22Rv1 (cell line): ENCODE data around the gene MAP1S.

Source experiments
- H3K27ac ChIP-seq: fragments of 450-650 bp; 2 replicates; pipeline ENCODE4 v1.5.1; 2017
- CTCF ChIP-seq: fragments of 450-650 bp; IDR thresholded peaks from 2 replicates; pipeline ENCODE4 v1.5.1; 2017; ENCODE audit warnings: mild to moderate bottlenecking
- ZFX ChIP-seq: fragments of 450-650 bp; IDR thresholded peaks from 2 replicates; pipeline ENCODE4 v1.6.1; 2017; ENCODE audit warnings: antibody characterized with exemption, borderline replicate concordance

Gene MAP1S

GRCh38 chr19:17758515-17758914, 39.2 kb downstream of the MAP1S start:
- no peak overlapping the region for H3K27ac ChIP-seq
- TF ChIP-seq ZFX (no peak), CTCF (no peak)

- no peak for TF ChIP-seq ZFX
- TF ChIP-seq CTCF = no peak
- no peak overlapping the region for H3K27ac ChIP-seq
Measured at GRCh38 chr19:17761148-17761547, 41.9 kb downstream of the MAP1S start.

GRCh38 chr19:17762505-17763229, 43.4 kb downstream of the MAP1S start:
- peak overlapping the region; percentile 88 for H3K27ac ChIP-seq
- no peak for TF ChIP-seq ZFX
- TF ChIP-seq CTCF = no peak

- TF ChIP-seq ZFX (no peak), CTCF (no peak)
- peak overlapping the region; percentile 67; the same call in 1 of the 2 replicates for H3K27ac ChIP-seq
Measured at GRCh38 chr19:17764348-17764747, 45.1 kb downstream of the MAP1S start.

GRCh38 chr19:17765069-17765618, 45.9 kb downstream of the MAP1S start:
- H3K27ac ChIP-seq = peak overlapping the region; percentile 67

GRCh38 chr19:17766543-17767131, 47.4 kb downstream of the MAP1S start:
- peak overlapping the region; percentile 67 for H3K27ac ChIP-seq
- TF ChIP-seq ZFX = no peak
- TF ChIP-seq CTCF = peak; percentile 98

More at GRCh38 chr19:17765069-17765618, 45.9 kb downstream of the MAP1S start:
- TF ChIP-seq ZFX (no peak), CTCF (no peak)

- TF ChIP-seq CTCF = no peak
- no peak overlapping the region for H3K27ac ChIP-seq
Measured at GRCh38 chr19:17767559-17767958, 48.3 kb downstream of the MAP1S start.
